ENCODE results near the gene RNASE13. TPM values are rescaled to one million over a fixed set of nuclear protein-coding genes. Genes with fewer than 3 reads are reported as not detected.

Gene RNASE13
- total RNA-seq, 1 donor from 2014 or later: not detected

GRCh38 chr14:21019366-21019765 lies 15.2 kb downstream of the RNASE13 start:
- Mint-ChIP-seq H3K27ac (no peak overlapping the region), H3K36me3 (peaks cover 8% of the 10 kb centered on the region), H3K9me3 (no peaks in the 10 kb centered on the region), H3K27me3 (peaks cover 10% of the 10 kb centered on the region), H3K4me1 (ENCODE audit: unreplicated experiment) (peaks cover 27% of the 10 kb centered on the region), H3K4me3 (no peak overlapping the region)
- DNase-seq (ENCODE audit: extremely low spot score, unreplicated experiment): no peak
- TF ChIP-seq CTCF (conservative IDR thresholded peaks at IDR 0.05): no peak

GRCh38 chr14:21018781-21019180 lies 15.8 kb downstream of the RNASE13 start:
- Mint-ChIP-seq H3K9me3 (no peaks in the 10 kb centered on the region), H3K4me1 (ENCODE audit: unreplicated experiment) (peaks cover 21% of the 10 kb centered on the region), H3K4me3 (no peak overlapping the region), H3K27ac (no peak overlapping the region), H3K36me3 (peaks cover 8% of the 10 kb centered on the region), H3K27me3 (peaks cover 5% of the 10 kb centered on the region)
- no peak for DNase-seq (ENCODE audit: extremely low spot score, unreplicated experiment)
- no peak for TF ChIP-seq CTCF (conservative IDR thresholded peaks at IDR 0.05)

GRCh38 chr14:21018286-21018685 lies 16.3 kb downstream of the RNASE13 start:
- Mint-ChIP-seq H3K9me3 (no peaks in the 10 kb centered on the region), H3K27ac (no peak overlapping the region), H3K36me3 (peaks cover 8% of the 10 kb centered on the region), H3K4me3 (no peak overlapping the region), H3K27me3 (peaks cover 5% of the 10 kb centered on the region), H3K4me1 (ENCODE audit: unreplicated experiment) (peaks cover 21% of the 10 kb centered on the region)
- TF ChIP-seq CTCF (conservative IDR thresholded peaks at IDR 0.05): no peak
- DNase-seq (ENCODE audit: extremely low spot score, unreplicated experiment): no peak

GRCh38 chr14:21017528-21018245 lies 16.9 kb downstream of the RNASE13 start:
- Mint-ChIP-seq H3K27me3 (peaks cover 7% of the 10 kb centered on the region), H3K9me3 (no peaks in the 10 kb centered on the region), H3K4me1 (ENCODE audit: unreplicated experiment) (peaks cover 21% of the 10 kb centered on the region), H3K4me3 (no peak overlapping the region), H3K36me3 (peaks cover 8% of the 10 kb centered on the region), H3K27ac (no peak overlapping the region)
- TF ChIP-seq CTCF (conservative IDR thresholded peaks at IDR 0.05): no peak
- no peak for DNase-seq (ENCODE audit: extremely low spot score, unreplicated experiment)

GRCh38 chr14:21016413-21017190 lies 18.0 kb downstream of the RNASE13 start:
- Mint-ChIP-seq H3K9me3 (no peaks in the 10 kb centered on the region), H3K36me3 (peaks cover 3% of the 10 kb centered on the region), H3K4me1 (ENCODE audit: unreplicated experiment) (peaks cover 17% of the 10 kb centered on the region), H3K27me3 (peaks cover 6% of the 10 kb centered on the region), H3K4me3 (no peak overlapping the region), H3K27ac (no peak overlapping the region)
- DNase-seq (ENCODE audit: extremely low spot score, unreplicated experiment): no peak
- no peak for TF ChIP-seq CTCF (conservative IDR thresholded peaks at IDR 0.05)

Data from type B pancreatic cell (in vitro differentiated cells).